SU-DHL-6 (cell line): ENCODE results near the gene GALNT15.

ENCODE experiments used
- EZH2phosphoT487 ChIP-seq: fragments of 200-600 bp; sonication (generic), shearing (Covaris generic); conservative IDR thresholded peaks from 2 replicates; pipeline ENCODE4 v1.6.1; 2018; ENCODE audit warnings: mild to moderate bottlenecking, antibody characterized with exemption, low read length, moderate library complexity, mixed read lengths
- TF ChIP-seq, protein P1 (sequence below): fragments of 200-600 bp; sonication (generic); IDR thresholded peaks from one replicate; pipeline ENCODE4 v1.5.1; 2017; ENCODE audit warnings: antibody characterized with exemption, mild to moderate bottlenecking, low read length, moderate library complexity; ENCODE audit not compliant: insufficient read depth, poor library complexity, severe bottlenecking

DNA sequence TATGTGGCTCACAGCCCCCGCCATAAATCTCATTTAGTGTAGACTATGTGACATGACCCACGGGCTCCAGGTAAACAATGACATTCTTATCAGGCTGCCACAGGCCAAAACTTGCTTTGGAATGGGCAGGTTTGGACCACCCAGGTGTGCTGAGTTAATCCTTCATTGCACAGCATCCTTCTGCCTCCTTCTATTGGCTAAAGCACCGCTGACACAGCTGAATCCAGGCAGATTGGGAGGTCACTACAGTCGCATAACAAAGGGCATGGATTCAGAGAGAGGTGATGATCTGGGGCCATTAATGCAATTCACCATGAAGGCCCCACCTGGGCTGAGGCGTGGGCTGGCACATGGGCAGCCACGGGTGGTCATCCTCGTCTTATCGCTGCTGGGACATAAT, 47.8 kb upstream of the GALNT15 start:
- TF ChIP-seq EZH2phosphoT487, result no peak
- TF ChIP-seq, protein P1, sequence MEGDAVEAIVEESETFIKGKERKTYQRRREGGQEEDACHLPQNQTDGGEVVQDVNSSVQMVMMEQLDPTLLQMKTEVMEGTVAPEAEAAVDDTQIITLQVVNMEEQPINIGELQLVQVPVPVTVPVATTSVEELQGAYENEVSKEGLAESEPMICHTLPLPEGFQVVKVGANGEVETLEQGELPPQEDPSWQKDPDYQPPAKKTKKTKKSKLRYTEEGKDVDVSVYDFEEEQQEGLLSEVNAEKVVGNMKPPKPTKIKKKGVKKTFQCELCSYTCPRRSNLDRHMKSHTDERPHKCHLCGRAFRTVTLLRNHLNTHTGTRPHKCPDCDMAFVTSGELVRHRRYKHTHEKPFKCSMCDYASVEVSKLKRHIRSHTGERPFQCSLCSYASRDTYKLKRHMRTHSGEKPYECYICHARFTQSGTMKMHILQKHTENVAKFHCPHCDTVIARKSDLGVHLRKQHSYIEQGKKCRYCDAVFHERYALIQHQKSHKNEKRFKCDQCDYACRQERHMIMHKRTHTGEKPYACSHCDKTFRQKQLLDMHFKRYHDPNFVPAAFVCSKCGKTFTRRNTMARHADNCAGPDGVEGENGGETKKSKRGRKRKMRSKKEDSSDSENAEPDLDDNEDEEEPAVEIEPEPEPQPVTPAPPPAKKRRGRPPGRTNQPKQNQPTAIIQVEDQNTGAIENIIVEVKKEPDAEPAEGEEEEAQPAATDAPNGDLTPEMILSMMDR, result no peak
